OCI-M2 (cell line): Measurements from ENCODE around the gene SPACA9.

Experiments used
- DNase-seq: peaks from one replicate; lab custom pipeline; 2025; ENCODE audit not compliant: unreplicated experiment; lab: John Stamatoyannopoulos, UW

SPACA9 gene

DNA sequence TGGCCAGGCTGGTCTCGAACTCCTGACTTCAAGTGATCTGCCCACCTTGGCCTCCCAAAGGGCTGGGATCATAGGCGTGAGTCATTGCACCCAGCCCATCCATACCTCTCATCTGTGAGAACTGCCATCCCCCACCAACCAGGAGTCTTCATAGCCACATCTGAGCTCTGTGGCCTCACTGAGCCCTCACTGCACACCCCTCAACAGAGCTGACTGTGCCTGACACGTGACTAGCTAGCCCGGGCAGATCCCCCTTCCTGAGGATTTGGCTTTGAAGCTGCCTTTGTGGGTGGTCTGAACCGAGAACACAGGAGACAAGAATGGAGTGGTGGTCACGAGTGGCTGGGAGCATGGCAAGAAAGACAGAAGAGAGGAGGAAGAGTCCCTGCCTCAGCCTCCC lies 16.2 kb upstream of the SPACA9 start:
- DNase-seq = no peak

DNA sequence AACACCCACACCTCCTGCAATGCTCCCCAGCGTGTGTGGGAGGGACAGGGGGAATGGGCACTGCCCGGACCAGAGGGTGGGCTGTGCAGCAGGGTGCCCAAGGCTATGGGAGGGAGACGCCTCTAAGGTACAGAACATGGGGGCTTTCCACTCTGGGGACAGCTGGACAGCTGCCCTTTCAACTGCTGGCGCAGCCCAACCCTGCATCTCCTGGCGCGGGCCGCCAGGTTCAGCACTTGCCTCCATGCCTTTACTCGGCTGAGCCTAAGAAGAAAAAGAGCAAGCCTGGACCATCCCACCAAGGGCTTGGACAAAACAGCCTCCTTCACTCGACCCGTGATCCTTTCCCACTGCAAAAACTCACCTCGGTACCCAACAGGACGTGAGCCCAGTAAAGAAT lies 15.6 kb upstream of the SPACA9 start:
- no peak for DNase-seq

DNA sequence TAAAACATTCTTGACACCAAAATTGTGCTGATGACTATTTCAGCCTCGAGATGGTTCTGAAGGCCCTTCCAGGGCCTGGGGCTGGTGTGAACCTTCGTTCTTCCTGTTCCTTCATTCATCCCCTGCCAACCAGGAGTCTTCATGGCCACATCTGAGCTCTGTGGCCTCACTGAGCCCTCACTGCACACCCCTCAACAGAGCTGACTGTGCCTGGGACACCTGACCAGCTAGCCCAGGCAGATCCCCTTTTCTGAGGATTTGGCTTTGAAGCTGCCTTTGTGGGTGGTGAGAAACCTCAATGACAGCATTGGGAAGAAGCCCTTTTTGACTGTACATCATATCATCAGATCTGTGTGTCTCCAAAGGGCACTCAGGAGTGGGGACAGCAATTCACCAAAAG lies 14.4 kb upstream of the SPACA9 start:
- DNase-seq = no peak

- DNase-seq = no peak
Observed at GRCh38 chr9:132864691-132865090, 14.0 kb upstream of the SPACA9 start.

- no peak for DNase-seq
Observed at GRCh38 chr9:132866898-132867297, 11.8 kb upstream of the SPACA9 start.

GRCh38 chr9:132869266-132869665 lies 9.4 kb upstream of the SPACA9 start:
- DNase-seq = no peak

- DNase-seq = no peak
Observed at GRCh38 chr9:132873403-132873802, 5.3 kb upstream of the SPACA9 start.

GRCh38 chr9:132875159-132875558 lies 3.5 kb upstream of the SPACA9 start:
- no peak for DNase-seq

DNA sequence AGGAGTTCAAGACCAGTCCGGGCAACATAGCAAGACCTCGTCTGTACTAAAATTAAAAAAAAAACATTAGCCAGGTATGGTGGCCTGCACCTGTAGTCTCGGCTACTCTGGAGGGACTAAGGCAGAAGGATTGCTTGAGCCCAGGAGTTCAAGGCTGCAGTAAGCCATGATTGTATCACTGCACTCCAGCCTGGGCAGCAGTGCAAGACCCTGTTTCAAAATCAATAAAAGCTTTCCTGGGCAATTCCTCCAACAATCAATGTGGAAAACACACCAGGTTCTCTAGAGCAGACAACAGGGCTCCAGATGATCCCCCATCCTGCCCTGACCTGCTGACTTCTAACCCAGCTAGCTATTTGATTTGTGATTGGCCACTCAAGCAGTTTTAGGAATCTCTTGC lies 1.8 kb upstream of the SPACA9 start:
- no peak for DNase-seq

GRCh38 chr9:132877458-132877823 lies 1.3 kb upstream of the SPACA9 start:
- no peak for DNase-seq

- DNase-seq = peak; percentile 14
Observed at GRCh38 chr9:132877824-132878694, 639 bp upstream of the SPACA9 start, which contains the start of gene AK8. AK8 (minus strand) TSS chr9:132878284; CDS start chr9:132878255, 29 bp downstream.

DNA sequence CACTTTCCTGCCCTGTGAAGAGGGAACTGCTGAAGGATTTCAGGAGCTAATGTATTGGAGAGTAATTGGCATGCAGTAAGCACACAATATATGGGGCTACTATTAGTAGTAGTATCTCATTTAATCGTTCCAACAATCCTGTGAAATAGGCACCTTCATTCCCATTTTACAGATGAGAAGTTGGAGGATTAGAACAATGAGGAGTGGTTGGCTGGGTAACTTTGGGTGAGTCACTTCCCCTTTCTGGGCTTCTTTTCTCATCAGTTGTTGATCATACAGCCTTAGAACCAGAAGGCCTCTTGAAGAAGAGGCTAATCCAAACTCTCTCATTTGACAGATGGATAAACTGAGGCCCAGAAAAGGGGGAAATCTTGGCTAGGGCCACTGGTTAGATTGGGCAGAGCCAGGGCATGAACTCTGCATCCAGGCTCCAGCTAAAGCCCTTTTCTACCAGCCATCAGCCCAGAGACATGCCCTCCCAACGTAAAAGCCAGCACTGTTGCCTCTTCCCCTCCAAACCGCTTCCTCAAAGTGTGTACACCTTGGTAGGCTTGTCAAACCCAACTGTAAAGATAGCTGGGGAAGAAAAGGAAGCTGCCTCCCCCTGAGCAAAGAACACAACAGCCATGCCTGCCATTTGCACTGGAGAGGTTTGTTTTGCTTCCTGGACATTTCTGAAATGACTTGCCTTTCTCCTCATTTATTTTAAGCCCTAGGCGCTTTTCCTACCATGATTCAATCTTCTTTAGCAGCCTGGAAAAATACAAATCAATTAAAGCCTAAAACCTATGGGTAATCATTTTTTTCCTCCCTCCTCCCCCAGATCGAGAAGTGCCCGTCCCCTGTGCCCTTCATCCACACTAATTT lies 992 bp downstream of the SPACA9 start:
- no peak for DNase-seq

- no peak for DNase-seq
Observed at GRCh38 chr9:132880324-132880661, 1.6 kb downstream of the SPACA9 start.

GRCh38 chr9:132881826-132882225 lies 3.1 kb downstream of the SPACA9 start:
- DNase-seq = no peak

- DNase-seq = no peak
Observed at GRCh38 chr9:132882616-132883015, 3.9 kb downstream of the SPACA9 start.

- DNase-seq = no peak
Observed at GRCh38 chr9:132883349-132884294, 4.9 kb downstream of the SPACA9 start.

GRCh38 chr9:132885720-132886333 lies 7.1 kb downstream of the SPACA9 start:
- no peak for DNase-seq

DNA sequence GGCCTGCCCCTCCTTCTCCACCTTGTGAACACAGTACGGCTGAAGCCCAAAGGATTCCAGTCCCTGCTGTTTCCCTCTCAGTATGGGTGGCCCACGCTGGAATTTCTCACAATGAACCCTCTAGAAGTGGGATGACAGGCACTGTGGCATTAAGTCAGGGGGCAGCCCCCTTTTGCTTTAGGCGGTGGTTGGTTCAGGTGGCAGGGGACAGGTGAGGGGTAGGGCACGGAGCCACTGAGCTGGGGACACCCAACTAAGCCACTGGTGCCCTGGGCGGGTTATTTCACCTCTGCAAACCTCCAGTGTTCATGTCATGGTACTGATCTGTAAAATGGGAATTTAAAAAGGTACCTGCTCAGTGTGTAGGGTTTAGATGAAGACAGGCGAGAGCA lies 7.6 kb downstream of the SPACA9 start:
- no peak for DNase-seq

- DNase-seq = no peak
Observed at GRCh38 chr9:132887181-132888120, 8.8 kb downstream of the SPACA9 start.

DNA sequence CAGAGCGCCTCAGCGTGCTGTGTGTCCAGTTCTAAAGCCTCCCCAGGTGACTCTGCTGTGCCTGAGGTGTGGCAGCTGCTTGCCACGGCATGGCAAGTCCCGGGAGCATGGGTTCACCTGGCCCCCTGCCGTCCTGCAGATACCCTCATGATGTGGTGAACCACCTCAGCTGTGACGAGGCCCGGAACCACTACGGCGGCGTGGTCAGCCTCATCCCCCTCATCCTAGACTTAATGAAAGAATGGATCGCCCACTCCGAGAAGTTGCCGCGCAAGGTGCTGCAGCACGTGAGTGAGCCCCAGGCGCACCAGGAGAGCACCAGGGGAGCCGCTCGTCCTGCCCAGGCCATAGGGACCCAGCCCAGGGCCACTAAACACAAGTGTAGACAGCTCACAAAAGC lies 9.5 kb downstream of the SPACA9 start:
- no peak for DNase-seq
